HG03039 (cell line): ENCODE data around the gene OAT.

Experiments used
- ATAC-seq: cut with Tn5 transposase; IDR thresholded peaks from one replicate; pipeline ENCODE4 v1.9.1; 2021; ENCODE audit warnings: mild to moderate bottlenecking, moderate library complexity; ENCODE audit not compliant: unreplicated experiment

Gene OAT

DNA sequence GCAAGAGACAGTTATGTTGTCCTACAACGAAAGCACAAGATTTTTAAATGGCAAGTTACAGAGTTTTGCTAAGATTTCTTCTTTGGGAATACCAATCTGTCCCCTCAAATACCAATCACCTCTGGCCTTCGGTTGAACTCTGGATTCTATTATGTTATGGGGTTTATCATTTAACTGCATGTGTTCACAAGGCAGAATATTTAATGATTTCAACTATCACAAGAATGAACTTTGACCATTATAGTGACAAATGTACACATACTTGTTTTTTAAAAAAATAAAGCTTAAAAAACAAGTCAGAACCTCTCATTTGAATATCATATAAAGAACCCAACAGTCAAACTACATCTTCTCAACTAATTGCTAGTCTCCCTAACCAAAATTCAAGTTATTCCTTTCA lies 11.3 kb downstream of the OAT start:
- no peak for ATAC-seq

GRCh38 chr10:124403548-124403947 lies 15.2 kb downstream of the OAT start:
- ATAC-seq: peak; percentile 53

- ATAC-seq: no peak
Observed at GRCh38 chr10:124402273-124402672, 16.4 kb downstream of the OAT start.

- ATAC-seq: no peak
Observed at GRCh38 chr10:124401633-124402032, 17.1 kb downstream of the OAT start.

DNA sequence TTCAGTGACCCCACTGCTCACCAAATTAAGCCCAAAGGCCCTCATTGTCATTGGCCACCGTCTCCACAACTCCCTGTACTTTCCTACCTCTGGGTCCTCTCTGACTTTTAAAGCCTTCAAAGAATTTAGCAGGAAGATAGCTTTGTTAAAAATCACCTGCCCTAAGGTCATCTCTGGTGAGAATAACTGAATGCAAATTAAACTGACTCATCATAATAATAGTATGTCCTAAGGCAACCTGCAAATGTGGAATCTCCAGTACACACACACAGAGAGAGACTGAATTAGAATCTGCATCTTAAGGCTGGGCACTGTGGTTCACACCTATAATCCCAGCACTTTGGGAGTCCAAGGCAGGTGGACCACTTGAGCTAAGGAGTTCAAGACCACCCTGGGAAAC lies 24.1 kb downstream of the OAT start:
- no peak for ATAC-seq

GRCh38 chr10:124392626-124393342 lies 25.9 kb downstream of the OAT start:
- no peak for ATAC-seq

DNA sequence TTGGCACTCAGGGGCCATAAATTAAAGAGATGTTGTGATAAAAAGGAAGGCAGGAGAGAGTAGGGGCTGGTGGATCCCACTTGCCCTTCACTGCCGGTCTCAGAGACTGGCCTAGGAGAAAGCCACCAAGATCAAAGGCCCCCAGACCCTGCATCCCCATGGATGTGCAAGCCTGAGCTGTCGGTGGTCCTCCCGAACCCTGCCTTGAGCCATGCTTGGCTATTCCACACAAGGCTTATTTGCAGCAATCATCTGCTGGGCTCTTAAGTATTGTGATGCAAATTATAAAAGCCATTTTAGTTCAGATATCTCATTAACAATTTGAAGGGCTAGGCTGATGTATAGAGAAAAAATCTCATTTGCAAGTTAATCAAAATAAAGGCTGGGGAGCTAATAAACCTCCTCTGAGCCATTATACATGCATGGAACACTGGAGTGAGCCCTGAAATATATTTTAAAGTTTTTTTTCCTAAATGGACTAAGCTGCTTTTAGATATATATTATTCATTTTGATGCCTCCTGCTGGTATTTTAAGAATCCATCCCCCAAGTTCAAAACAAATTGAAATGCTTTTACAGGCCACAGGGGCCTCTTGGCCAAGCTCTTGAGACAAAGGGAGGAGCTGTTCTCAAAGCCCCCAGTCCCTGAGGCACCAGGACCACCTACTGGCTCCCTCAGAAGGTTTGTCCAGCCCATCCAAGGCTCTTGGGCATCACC lies 28.1 kb downstream of the OAT start:
- no peak for ATAC-seq

- ATAC-seq: no peak
Observed at GRCh38 chr10:124389613-124390361, 28.9 kb downstream of the OAT start.

DNA sequence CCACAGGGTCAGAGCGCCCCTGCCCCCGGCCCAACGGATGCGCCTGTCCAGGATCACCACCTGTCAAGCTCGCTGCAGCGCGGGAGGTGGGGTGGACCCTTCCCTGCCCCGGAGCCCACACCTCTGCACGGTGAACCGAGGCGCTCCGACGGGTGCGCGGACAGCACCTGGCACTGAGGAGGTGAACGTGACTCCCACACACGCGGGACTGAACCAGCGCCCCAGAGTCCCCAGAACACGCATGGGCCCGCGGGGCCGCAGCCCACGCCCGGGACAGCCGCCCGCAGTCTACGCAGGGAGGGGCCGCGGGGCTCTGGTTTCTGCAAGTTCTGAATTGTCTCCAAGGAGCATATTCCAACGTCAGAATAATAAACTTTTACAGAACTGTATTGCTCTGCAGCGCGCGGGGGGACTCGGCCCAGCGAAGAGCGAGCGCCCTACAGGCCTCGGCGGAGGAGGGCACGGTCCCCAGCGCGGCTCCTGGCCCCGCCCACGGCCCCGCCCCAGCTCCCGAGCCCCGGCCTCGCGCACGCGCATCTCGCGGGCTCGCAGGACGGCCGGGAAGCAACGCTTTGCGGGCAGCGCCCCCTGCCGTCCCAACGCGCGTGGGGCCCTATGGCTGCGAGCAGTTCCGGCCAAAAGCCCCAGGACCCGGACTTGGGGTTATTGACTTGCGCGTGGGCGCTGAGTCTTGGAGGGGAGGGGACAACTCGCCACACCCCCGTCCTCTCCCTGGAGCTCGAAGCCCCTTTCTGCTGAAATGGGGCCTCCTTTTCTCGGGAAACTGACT lies 29.7 kb downstream of the OAT start:
- peak; percentile 80 for ATAC-seq

DNA sequence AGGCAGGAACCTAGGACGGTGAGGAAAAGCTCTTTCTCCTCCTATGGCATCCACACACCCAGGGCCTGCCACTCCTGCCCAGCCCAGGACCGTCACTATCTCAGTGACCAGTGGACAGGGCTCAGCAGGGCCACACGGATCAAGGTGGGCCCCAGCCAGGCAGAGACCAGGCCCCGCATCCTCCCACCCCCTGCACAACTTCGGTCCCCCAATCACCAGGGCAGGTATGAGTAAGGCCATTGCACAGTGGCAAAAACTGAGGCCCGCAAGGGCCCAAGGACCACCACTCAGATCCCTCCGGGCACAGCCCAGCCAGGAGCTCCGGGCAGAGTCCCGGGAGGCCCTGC lies 30.3 kb downstream of the OAT start:
- no peak for ATAC-seq

- ATAC-seq: no peak
Observed at GRCh38 chr10:124387078-124387874, 31.4 kb downstream of the OAT start.

- no peak for ATAC-seq
Observed at GRCh38 chr10:124386186-124387077, 32.3 kb downstream of the OAT start.

GRCh38 chr10:124385627-124386185 lies 33.0 kb downstream of the OAT start:
- ATAC-seq: no peak

DNA sequence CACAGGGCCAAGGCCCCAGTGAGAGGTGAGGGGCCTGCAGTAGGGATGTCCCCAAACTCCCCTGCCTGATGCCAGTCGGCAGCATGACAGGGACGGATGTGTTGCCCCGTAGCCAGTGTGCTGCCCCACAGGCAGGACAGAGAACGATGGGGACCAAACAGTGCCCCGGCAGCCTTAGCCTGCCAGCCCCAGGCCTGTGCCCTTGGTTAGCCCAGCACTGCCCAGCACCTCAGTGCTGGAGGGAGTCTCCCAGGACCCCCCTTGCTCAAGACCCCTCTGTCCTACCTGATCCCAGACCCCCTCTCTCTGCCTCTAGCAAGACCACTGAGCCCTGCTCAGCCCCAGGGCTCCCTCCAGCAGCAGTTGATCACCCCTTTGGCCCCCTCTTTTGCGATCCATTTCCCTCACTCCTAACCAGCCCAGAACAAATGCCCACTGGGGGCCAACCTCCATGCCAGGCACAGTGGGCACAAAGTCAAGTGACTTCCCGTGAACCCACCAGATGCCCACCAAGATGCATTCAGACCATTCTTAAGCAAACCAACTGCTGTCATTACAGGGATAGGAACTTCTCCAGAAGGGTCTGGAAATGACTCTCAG lies 34.0 kb downstream of the OAT start:
- ATAC-seq: no peak

DNA sequence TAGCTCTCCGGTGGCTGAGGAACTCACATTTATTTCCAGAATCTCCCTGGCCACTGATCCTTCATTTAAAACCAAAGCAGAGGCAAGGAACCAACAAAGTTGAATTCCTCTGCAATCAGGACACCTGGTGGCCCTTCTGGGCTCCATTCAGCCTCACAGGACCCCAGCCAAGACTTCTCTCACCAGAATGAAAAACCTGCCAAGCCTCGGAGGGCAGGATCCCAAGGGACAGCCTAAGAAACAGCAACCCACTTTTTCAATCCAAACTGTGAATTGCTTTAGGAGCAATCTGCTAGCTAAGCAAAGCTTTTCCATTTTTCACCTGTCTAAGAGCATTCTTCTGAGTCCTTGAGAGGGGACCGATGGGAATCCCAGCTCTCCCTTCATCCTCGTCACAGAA lies 34.6 kb downstream of the OAT start:
- ATAC-seq: no peak

GRCh38 chr10:124383496-124383895 lies 35.2 kb downstream of the OAT start:
- ATAC-seq: no peak

GRCh38 chr10:124381011-124381611 lies 37.6 kb downstream of the OAT start:
- ATAC-seq: no peak

- ATAC-seq: no peak
Observed at GRCh38 chr10:124380256-124380995, 38.3 kb downstream of the OAT start.
